HCT116 (cell line): ENCODE data around the gene PCSK6. TPM values are rescaled to one million over a fixed set of nuclear protein-coding genes. Genes with fewer than 3 reads are reported as not detected.

Experiments used
- ATAC-seq: fragments of 200-7000 bp; cut with Tn5 transposase; 2 replicates; pipeline ENCODE4 v1.9.1; 2020; ENCODE audit warnings: mild to moderate bottlenecking, moderate library complexity
- BruUV-seq: library from RNA; stranded (reverse); fragments of 400-500 nt; replicated peaks from 2 replicates; lab custom pipeline; 2021; lab: Mats Ljungman, UMichigan
- CTCF ChIA-PET: fragments of 300-600 bp; sonication (Branson Sonifier 250); formaldehyde crosslinking; loops from one replicate; lab custom pipeline; 2021; ENCODE audit warnings: antibody characterized with exemption; lab: Charles Lee
- POLR2A ChIA-PET: fragments of 300-600, 350-600 bp; sonication (Branson Sonifier 250); formaldehyde crosslinking; loops from one replicate; lab custom pipeline; 2021; ENCODE audit warnings: antibody characterized with exemption; lab: Charles Lee
- RAD21 ChIA-PET, 2 experiments: fragments of 300-600 bp; sonication (Branson Sonifier 250); formaldehyde crosslinking; loops; one replicate each; lab custom pipeline; 2023; ENCODE audit warnings: low total read pairs in 2 of 2; ENCODE audit not compliant: uncharacterized antibody in 2 of 2, unreplicated experiment in 2 of 2, low non-redundant PET in 1 of 2; lab: Charles Lee
- DNase-seq: peaks from one replicate; pipeline ENCODE4 v3.0.0-alpha.2; 2010; ENCODE audit warnings: low read depth, low spot score
- H2AFZ ChIP-seq: fragments of 200-600 bp; shearing (Covaris generic), sonication (generic); 2 replicates; pipeline ENCODE4 v1.6.1; 2017; ENCODE audit warnings: low read depth, mixed run types, mixed read lengths, antibody characterized with exemption, low read length; ENCODE audit not compliant: poor library complexity, severe bottlenecking
- H3K27ac ChIP-seq: 2 replicates; pipeline ENCODE4 v1.5.1; 2012; ENCODE audit warnings: low read depth, low read length
- H3K27me3 ChIP-seq: fragments of 200-600 bp; sonication (generic); 2 replicates; pipeline ENCODE4 v1.6.1; 2016; ENCODE audit warnings: mixed run types, low read length, mixed read lengths; ENCODE audit not compliant: insufficient read depth
- H3K36me3 ChIP-seq, 2 experiments: fragments of 200-500 bp in 1 of 2; fragments of 200-600 bp in 1 of 2; sonication (Bioruptor generic) in 1 of 2; sonication (generic) in 1 of 2; 2 replicates each; pipeline versions ENCODE4 v1.5.1 to v1.6.1; 2014 to 2016; ENCODE audit warnings: low read length in 2 of 2, inconsistent platforms in 1 of 2, mixed read lengths in 1 of 2, mixed run types in 1 of 2; ENCODE audit not compliant: insufficient read depth in 2 of 2, control insufficient read depth in 1 of 2
- H3K4me1 ChIP-seq, 2 experiments: fragments of 200-600 bp in 1 of 2; sonication (generic) in 1 of 2; 2 replicates each; pipeline versions ENCODE4 v1.5.1 to v1.6.1; 2012 to 2017; ENCODE audit warnings: low read length in 2 of 2, inconsistent platforms in 1 of 2, mild to moderate bottlenecking in 1 of 2, mixed read lengths in 1 of 2, mixed run types in 1 of 2, moderate library complexity in 1 of 2; ENCODE audit not compliant: insufficient read depth in 2 of 2, control insufficient read depth in 1 of 2
- H3K4me2 ChIP-seq: fragments of 200-600 bp; sonication (generic); 2 replicates; pipeline ENCODE4 v1.6.1; 2017; ENCODE audit warnings: mixed run types, low read length, mixed read lengths
- H3K4me3 ChIP-seq, 2 experiments: fragments of 200-600 bp in 1 of 2; sonication (generic) in 1 of 2; replicated peaks in 1 of 2; 2 replicates each; pipeline ENCODE4 v1.5.1; 2011 to 2016; ENCODE audit warnings: low read length in 2 of 2, control low read depth in 1 of 2, low read depth in 1 of 2, mild to moderate bottlenecking in 1 of 2, mixed read lengths in 1 of 2, mixed run types in 1 of 2
- H3K79me2 ChIP-seq: fragments of 200-600 bp; sonication (generic); 2 replicates; pipeline ENCODE4 v1.6.1; 2017; ENCODE audit warnings: mild to moderate bottlenecking, mixed run types, low read length, moderate library complexity, mixed read lengths; ENCODE audit not compliant: insufficient read depth
- H3K9ac ChIP-seq: fragments of 200-600 bp; sonication (generic); 2 replicates; pipeline ENCODE4 v1.6.1; 2016; ENCODE audit warnings: low read length, mixed read lengths
- H3K9me2 ChIP-seq: fragments of 200-600 bp; sonication (generic), shearing (Covaris generic); 2 replicates; pipeline ENCODE4 v1.6.1; 2017; ENCODE audit warnings: mixed run types, mild to moderate bottlenecking, moderate library complexity; ENCODE audit not compliant: insufficient read depth
- H3K9me3 ChIP-seq, 2 experiments: fragments of 200-500 bp in 1 of 2; fragments of 200-600 bp in 1 of 2; sonication (Bioruptor generic) in 1 of 2; sonication (generic) in 1 of 2; 2 replicates each; pipeline ENCODE4 v1.6.1; 2014 to 2017; ENCODE audit warnings: low read length in 2 of 2, mixed read lengths in 2 of 2, inconsistent platforms in 1 of 2, low read depth in 1 of 2, mild to moderate bottlenecking in 1 of 2, mixed run types in 1 of 2, moderate library complexity in 1 of 2; ENCODE audit not compliant: control insufficient read depth in 1 of 2, insufficient read depth in 1 of 2
- H4K20me1 ChIP-seq: fragments of 200-600 bp; sonication (generic), shearing (Covaris generic); 2 replicates; pipeline ENCODE4 v1.6.1; 2017; ENCODE audit warnings: mixed run types, mild to moderate bottlenecking, moderate library complexity; ENCODE audit not compliant: insufficient read depth
- CBX3 ChIP-seq: IDR thresholded peaks from 2 replicates; pipeline ENCODE4 v1.6.1; 2012; ENCODE audit warnings: low read depth
- CEBPB ChIP-seq: IDR thresholded peaks from 2 replicates; pipeline ENCODE4 v1.6.1; 2012; ENCODE audit warnings: low read depth
- EGR1 ChIP-seq: IDR thresholded peaks from 2 replicates; pipeline ENCODE4 v1.6.1; 2012; ENCODE audit warnings: low read depth
- ELF1 ChIP-seq: IDR thresholded peaks from 2 replicates; pipeline ENCODE4 v1.6.1; 2012; ENCODE audit warnings: low read depth, borderline replicate concordance
- EZH2 ChIP-seq: fragments of 200-600 bp; sonication (generic); IDR thresholded peaks from 2 replicates; pipeline ENCODE4 v1.6.1; 2017; ENCODE audit warnings: antibody characterized with exemption, mixed run types
- EZH2phosphoT487 ChIP-seq: fragments of 200-600 bp; IDR thresholded peaks from 2 replicates; pipeline ENCODE4 v1.6.1; 2018; ENCODE audit warnings: antibody characterized with exemption, borderline replicate concordance
- POLR2A ChIP-seq: IDR thresholded peaks from 2 replicates; pipeline ENCODE4 v1.7.0; 2011; ENCODE audit warnings: borderline replicate concordance; ENCODE audit not compliant: insufficient read depth, insufficient read length; ENCODE audit errors: extremely low read depth
- POLR2AphosphoS5 ChIP-seq: IDR thresholded peaks from 2 replicates; pipeline ENCODE4 v1.6.1; 2011; ENCODE audit warnings: mild to moderate bottlenecking, low read depth, low read length, moderate library complexity
- RAD21 ChIP-seq: IDR thresholded peaks from 2 replicates; pipeline ENCODE4 v1.6.1; 2012; ENCODE audit warnings: low read depth, mild to moderate bottlenecking
- SIN3A ChIP-seq: IDR thresholded peaks from 2 replicates; pipeline ENCODE4 v1.6.1; 2012; ENCODE audit warnings: low read depth
- SRF ChIP-seq: IDR thresholded peaks from 2 replicates; pipeline ENCODE4 v1.6.1; 2012; ENCODE audit warnings: low read depth
- TCF7L2 ChIP-seq: IDR thresholded peaks from 2 replicates; pipeline ENCODE4 v1.7.0; 2011; ENCODE audit warnings: borderline replicate concordance, inconsistent platforms; ENCODE audit not compliant: insufficient read depth, insufficient read length; ENCODE audit errors: extremely low read depth
- YY1 ChIP-seq: IDR thresholded peaks from 2 replicates; pipeline ENCODE4 v1.6.1; 2011; ENCODE audit warnings: low read length, low read depth, moderate library complexity, mild to moderate bottlenecking; ENCODE audit not compliant: insufficient replicate concordance; ENCODE audit errors: extremely low read depth
- ZFX ChIP-seq: fragments of 450-650 bp; IDR thresholded peaks from 2 replicates; pipeline ENCODE4 v1.6.1; 2017
- ZNF274 ChIP-seq: fragments of 200-500 bp; sonication (Bioruptor generic); IDR thresholded peaks from 2 replicates; pipeline ENCODE4 v1.6.1; 2014; ENCODE audit warnings: mild to moderate bottlenecking, low read depth, low read length, inconsistent platforms
- intact Hi-C: fragments of 100-400 bp; cut with micrococcal nuclease; formaldehyde crosslinking; loops from 2 replicates; pipeline ENCODE4 v1.10.0; 2022
- total RNA-seq: library from RNA; stranded (reverse); gene quantifications from one replicate; pipeline ENCODE4 v1.2.1, GENCODE V29; 2021; ENCODE audit not compliant: unreplicated experiment
- TF ChIP-seq, protein P1 (sequence below), 3 experiments: fragments of 200-600 bp in 1 of 3; sonication (generic) in 1 of 3; IDR thresholded peaks in 2 of 3; conservative IDR thresholded peaks in 1 of 3; 2 replicates each; pipeline ENCODE4 v1.5.1; 2012 to 2017; ENCODE audit warnings: low read depth in 2 of 3, low read length in 2 of 3, antibody characterized with exemption in 1 of 3, borderline replicate concordance in 1 of 3, control low read depth in 1 of 3, mild to moderate bottlenecking in 1 of 3, mixed read lengths in 1 of 3, mixed run types in 1 of 3, moderate library complexity in 1 of 3; ENCODE audit not compliant: insufficient read depth in 1 of 3
- TF ChIP-seq, protein P2 (sequence below): IDR thresholded peaks from 2 replicates; pipeline ENCODE4 v1.6.1; 2012; ENCODE audit warnings: low read depth
- TF ChIP-seq, protein P3 (sequence below): IDR thresholded peaks from 2 replicates; pipeline ENCODE4 v1.6.1; 2012

Gene PCSK6
- total RNA-seq, 1 experiment from 2014 or later: 13.5 TPM

DNA sequence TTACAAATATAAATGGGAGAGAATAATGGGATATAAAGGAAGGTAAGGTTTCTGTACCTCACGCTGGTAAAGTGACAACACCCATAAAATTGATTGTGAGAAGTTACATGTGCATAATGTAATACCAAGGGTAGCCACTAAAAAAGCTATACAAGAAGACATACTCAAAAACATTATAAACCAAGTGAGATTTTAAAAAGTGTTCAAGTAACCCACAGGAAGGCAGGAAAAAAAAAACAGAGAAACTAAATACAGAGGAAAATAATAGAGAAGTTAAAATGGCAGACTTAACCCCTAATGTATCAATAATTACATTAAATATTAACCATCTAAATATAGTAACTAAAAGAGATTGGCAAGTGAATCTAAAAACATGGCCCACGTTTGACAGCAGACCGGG is 76.3 kb downstream of the PCSK6 start:
- no peak for DNase-seq
- no peak overlapping the region for H3K27ac ChIP-seq
- no peaks in the 10 kb centered on the region for H3K79me2 ChIP-seq
- TF ChIP-seq SRF (no peak), SIN3A (no peak), RAD21 (no peak), ELF1 (no peak), EZH2phosphoT487 (no peak), POLR2AphosphoS5 (no peak), CEBPB (no peak), YY1 (no peak), ZNF274 (no peak), EGR1 (no peak), EZH2 (no peak), TCF7L2 (no peak), ZFX (no peak), POLR2A (no peak), CBX3 (no peak)
- TF ChIP-seq, protein P1, sequence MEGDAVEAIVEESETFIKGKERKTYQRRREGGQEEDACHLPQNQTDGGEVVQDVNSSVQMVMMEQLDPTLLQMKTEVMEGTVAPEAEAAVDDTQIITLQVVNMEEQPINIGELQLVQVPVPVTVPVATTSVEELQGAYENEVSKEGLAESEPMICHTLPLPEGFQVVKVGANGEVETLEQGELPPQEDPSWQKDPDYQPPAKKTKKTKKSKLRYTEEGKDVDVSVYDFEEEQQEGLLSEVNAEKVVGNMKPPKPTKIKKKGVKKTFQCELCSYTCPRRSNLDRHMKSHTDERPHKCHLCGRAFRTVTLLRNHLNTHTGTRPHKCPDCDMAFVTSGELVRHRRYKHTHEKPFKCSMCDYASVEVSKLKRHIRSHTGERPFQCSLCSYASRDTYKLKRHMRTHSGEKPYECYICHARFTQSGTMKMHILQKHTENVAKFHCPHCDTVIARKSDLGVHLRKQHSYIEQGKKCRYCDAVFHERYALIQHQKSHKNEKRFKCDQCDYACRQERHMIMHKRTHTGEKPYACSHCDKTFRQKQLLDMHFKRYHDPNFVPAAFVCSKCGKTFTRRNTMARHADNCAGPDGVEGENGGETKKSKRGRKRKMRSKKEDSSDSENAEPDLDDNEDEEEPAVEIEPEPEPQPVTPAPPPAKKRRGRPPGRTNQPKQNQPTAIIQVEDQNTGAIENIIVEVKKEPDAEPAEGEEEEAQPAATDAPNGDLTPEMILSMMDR (IDR thresholded peaks at IDR 0.05 in 2 of 3, conservative IDR thresholded peaks at IDR 0.05 in 1 of 3; ENCODE audit: borderline replicate concordance in 1 of 3, insufficient read depth in 1 of 3, low read depth in 2 of 3, low read length in 2 of 3): no peak; a peak in 1 of 6 replicates
- TF ChIP-seq, protein P2, sequence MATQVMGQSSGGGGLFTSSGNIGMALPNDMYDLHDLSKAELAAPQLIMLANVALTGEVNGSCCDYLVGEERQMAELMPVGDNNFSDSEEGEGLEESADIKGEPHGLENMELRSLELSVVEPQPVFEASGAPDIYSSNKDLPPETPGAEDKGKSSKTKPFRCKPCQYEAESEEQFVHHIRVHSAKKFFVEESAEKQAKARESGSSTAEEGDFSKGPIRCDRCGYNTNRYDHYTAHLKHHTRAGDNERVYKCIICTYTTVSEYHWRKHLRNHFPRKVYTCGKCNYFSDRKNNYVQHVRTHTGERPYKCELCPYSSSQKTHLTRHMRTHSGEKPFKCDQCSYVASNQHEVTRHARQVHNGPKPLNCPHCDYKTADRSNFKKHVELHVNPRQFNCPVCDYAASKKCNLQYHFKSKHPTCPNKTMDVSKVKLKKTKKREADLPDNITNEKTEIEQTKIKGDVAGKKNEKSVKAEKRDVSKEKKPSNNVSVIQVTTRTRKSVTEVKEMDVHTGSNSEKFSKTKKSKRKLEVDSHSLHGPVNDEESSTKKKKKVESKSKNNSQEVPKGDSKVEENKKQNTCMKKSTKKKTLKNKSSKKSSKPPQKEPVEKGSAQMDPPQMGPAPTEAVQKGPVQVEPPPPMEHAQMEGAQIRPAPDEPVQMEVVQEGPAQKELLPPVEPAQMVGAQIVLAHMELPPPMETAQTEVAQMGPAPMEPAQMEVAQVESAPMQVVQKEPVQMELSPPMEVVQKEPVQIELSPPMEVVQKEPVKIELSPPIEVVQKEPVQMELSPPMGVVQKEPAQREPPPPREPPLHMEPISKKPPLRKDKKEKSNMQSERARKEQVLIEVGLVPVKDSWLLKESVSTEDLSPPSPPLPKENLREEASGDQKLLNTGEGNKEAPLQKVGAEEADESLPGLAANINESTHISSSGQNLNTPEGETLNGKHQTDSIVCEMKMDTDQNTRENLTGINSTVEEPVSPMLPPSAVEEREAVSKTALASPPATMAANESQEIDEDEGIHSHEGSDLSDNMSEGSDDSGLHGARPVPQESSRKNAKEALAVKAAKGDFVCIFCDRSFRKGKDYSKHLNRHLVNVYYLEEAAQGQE: no peak
- TF ChIP-seq, protein P3, sequence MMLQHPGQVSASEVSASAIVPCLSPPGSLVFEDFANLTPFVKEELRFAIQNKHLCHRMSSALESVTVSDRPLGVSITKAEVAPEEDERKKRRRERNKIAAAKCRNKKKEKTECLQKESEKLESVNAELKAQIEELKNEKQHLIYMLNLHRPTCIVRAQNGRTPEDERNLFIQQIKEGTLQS: no peak
- no peak for ATAC-seq
- ChIA-PET POLR2A (no interaction called here), RAD21 (no interaction called here), CTCF (no interaction called here)
- BruUV-seq: no TSS peak
- no peaks in the 10 kb centered on the region for H3K9me2 ChIP-seq
- H2AFZ ChIP-seq: no peak overlapping the region
- H3K9ac ChIP-seq: no peak overlapping the region
- no peaks in the 10 kb centered on the region for H3K27me3 ChIP-seq
- no peaks in the 10 kb centered on the region for H3K36me3 ChIP-seq
- no peak overlapping the region for H3K4me2 ChIP-seq
- no peaks in the 10 kb centered on the region for H3K4me1 ChIP-seq
- no peaks in the 10 kb centered on the region for H4K20me1 ChIP-seq
- H3K9me3 ChIP-seq: no peaks in the 10 kb centered on the region
- no peak overlapping the region for H3K4me3 ChIP-seq
- intact Hi-C loops: no loop called here
